GM08714 (cell line): ENCODE measurements around the gene MYMK.

Source experiments
- H3K4me3 ChIP-seq: fragments of 200-500 bp; sonication (Bioruptor generic); 2 replicates; pipeline ENCODE4 v1.5.1; 2014; ENCODE audit warnings: mild to moderate bottlenecking, low read length, inconsistent platforms
- ZNF274 ChIP-seq: IDR thresholded peaks from 2 replicates; pipeline ENCODE4 v1.6.1; 2012; ENCODE audit warnings: mild to moderate bottlenecking, low read depth, low read length

MYMK gene

DNA sequence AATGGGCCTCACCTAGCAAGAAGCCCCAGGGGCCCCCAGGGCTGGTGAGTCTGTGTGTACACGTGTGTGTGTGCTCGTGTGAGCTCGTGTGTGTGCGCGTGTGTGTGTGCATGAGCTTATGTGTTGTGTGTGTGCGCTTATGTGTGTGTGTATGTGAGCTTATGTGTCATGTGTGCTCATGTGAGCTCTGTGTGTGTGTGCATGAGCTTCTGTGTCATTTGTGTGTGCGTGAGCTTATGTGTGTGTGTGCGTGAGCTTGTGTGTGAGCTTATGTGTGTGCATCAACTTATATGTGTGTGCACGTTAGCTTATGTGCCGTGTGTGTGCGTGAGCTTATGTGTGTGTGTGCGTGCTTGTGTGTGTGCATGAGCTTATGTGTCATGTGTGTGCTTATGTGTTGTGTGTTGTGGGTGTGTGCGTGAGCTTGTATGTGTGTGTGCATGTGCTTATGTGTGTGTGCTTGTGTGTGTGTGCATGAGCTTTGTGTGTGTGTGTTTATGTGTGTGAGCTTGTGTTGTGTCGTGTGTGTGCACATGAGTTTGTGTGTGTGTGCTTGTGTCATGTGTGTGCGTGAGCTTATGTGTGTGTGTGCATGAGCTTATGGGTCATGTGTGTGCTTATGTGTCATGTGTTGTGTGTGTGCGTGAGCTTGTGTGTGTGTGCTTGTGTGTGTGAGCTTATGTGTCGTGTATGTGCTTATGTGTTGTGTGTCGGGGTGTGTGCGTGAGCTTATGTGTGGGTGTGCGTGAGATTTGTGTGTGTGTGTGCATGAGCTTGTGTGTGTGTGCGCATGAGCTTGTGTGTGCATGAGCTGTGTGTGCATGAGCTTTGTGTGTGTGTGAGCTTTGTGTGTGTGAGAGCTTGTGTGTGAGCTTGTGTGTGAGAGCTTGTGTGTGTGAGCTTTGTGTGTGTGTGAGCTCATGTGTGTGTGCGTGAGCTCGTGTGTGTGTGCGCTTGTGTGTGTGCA is 29.1 kb downstream of the MYMK start:
- TF ChIP-seq ZNF274, result no peak
- H3K4me3 ChIP-seq, result no peak overlapping the region

DNA sequence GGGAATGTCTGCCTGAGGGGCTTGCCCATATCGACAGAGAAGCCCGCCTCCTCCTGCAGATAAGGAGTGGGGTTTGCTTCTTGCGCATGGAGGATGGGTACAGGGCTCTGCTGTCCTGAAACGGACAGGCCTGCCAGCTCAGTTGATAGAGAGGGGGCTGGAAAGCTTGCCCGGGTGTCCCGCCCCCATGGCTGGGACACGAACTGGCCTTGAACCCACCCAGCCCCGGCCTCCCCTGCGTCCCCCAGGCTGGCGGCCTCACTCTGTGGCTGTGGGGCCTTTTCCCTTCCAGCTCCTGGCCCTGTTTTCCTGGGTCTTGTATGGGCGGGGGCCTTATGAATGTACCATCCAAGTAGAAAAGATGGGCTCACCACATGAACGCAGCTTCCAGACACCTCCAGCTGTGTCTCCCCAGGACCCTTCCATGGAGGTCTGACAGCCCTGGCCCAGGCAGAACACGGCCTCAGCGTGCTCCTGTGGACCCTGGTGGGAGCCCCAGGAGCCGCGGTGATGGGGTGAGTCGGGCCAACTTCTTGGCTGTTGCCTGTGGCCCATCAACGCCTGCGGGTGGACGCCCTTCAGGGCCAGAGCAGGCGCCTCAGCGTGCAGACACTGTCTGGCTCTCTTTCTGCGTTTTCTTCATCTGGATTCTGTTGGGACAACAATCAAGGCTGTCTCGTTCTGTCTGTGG is 30.0 kb downstream of the MYMK start:
- no peak overlapping the region for H3K4me3 ChIP-seq
- TF ChIP-seq ZNF274, result no peak

DNA sequence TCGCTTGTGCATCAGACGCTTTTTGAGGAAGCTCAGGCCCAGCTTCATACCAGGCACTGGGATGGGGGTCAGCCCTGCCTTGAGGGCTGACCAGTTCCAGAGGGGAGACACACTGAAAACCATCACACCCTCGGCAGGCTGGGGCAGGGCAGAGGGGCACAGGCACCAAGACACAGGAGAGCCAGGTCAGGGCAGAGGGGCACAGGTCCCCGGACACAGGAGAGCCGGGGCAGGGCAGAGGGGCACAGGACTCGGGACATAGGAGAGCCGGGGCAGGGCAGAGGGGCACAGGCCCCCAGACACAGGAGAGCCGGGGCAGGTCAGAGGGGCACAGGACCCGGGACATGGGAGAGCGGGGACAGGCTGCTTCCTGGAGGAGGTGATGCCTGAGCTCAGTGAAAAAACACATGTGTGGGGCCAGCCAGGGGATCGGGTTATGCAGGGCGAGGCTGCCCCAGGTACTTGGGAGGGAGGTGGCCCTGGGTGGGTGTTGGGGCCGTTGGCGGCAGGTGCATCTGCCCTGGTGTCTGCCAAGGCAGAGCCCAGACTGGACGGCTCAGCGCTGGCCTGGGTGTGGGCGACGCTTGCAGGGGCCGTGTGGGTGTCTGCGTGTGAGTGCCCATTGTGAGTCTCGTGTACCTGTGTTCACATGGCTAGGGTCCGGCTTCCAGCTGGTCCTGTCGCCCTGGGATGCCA is 30.8 kb downstream of the MYMK start:
- no peak for TF ChIP-seq ZNF274
- H3K4me3 ChIP-seq, result no peak overlapping the region

DNA sequence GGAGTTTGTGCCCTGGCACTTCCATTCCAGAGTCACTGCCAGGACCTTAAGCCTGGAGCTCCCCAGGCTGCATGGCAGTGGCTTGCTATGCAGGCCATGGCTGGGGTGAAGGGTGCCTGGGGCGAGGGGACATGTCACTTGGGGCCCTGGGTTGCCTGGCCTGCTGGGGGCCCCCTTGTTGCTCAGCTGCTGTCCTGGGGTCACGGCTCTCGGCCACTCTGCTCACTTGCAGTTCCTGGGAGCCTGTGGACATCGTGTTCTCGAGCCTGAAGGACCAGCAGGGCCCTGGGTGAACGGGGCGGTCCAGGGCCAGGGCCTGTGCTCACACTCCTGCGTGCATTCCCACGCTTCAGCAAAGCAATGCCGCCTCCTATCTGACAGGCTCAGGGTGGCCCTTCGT is 31.3 kb downstream of the MYMK start:
- no peak overlapping the region for H3K4me3 ChIP-seq
- no peak for TF ChIP-seq ZNF274

DNA sequence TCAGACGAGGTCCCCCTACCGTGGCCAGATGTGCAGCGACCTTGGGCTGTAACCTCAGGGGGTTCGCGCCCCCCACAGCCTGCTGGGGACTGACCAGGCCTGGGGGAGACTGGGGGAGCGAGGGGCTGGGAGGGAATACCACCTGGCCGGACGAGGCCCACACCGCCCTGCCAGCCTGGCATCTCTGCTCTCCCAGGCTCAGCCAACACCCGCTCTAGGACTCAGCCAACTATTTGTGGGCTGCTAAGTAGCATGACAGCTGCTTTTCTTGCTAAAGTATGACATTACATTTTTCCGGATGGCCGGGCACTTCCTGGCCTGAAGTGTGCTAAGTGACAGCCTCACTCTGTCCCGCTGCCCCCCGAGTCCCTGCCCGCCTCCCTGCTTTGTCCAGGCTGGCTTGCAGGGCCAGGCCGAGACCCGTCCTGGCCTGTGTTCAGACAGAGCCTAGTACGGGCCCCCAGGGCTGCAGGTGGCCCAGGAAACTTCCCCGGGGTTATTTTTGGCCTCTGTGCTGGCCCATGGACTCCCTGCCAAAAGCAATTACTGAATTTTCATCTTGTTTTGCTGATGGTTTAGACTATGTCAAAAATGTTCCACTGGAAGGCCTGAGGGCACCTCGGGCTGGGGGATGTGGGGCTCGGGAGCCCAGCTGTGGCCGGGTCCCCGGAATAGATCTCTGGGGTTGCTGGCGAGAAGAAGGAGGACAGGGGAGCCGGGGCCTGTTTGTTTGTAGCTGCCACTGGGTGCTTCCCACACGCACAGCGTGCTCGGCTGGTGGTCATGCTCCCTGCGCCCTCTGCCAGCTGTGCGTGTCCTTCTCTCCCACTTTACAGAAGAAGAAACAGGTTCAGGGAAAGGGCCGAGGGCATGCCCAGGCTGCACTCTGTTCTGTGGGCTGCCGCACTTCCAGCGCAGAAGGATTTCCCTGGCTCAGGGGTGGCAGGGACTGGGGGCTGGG is 32.4 kb downstream of the MYMK start:
- no peak for TF ChIP-seq ZNF274
- no peak overlapping the region for H3K4me3 ChIP-seq

DNA sequence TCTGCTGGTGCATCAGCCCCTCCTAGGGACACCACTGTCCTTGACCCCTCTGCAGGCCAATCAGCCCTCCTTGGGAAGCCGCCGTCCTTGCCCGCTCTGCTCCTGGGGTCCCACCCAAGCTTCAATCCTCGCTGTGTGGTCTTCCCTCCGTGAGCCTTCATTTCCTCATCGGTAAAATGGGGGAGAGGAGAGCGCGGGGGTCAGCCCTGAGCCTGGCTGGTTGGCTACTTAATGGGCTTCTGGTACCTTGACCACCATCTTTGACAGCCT is 33.2 kb downstream of the MYMK start:
- no peak for TF ChIP-seq ZNF274
- no peak overlapping the region for H3K4me3 ChIP-seq

DNA sequence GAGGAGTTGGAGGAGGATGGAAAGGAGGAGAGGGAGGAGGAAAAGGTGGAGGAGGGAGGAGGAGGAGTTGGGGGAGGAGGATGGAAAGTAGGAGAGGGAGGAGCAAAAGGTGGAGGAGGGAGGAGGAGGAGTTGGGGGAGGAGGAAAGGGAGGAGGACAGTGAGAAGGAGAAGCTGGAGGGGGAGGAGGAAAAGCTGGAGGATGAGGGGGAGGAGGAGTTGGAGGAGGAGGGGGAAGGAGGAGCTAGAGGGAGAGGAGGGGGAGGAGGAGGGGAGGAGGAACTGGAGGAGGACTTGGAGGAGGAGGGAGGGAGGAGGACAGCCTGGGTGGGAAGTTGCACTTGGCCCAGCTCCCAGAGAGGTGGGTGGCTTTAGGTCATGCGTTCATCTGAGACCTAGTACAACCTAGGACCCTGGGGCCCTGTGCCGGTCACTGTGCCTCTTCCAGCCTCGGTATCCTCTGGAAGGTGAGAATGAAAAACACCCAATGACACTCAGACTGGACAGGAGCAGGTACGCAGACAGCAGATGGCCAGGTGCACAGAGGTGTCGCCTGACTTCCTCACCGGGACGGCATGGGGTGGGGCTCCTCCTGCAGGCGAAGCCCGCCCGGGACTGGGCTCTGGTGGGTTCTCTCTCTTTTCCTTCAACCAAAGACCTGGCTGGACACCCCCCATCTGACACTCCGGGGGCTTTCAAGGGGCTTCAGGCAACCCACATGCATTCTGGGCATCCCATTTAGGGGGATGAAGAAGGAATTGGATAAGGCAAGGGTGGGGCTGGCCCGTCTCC is 33.7 kb downstream of the MYMK start:
- no peak overlapping the region for H3K4me3 ChIP-seq
- TF ChIP-seq ZNF274, result no peak

DNA sequence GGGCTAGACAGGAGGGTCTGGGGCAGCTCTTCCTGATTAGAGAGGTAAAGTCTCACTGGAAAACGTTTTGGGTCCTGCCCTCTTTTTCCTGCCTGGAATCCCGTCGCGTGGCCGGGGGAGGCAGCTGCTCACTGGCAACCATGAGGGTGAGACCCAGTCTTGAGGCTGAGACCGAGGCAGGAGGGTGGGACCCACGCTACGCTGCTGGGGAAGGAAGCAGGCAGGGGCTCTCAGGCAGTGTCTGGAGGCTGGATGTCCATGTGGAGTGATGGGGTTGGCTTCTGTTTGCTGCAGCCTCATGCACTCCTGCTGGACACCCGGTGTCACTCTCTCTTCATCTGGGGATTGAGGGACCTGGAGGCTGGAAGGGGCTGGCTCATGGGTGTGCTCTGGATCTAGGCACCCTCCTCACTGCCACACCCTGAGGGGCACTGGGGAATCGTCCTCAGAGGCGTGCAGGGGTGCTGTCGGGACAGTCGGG is 34.5 kb downstream of the MYMK start:
- TF ChIP-seq ZNF274, result no peak
- no peak overlapping the region for H3K4me3 ChIP-seq

DNA sequence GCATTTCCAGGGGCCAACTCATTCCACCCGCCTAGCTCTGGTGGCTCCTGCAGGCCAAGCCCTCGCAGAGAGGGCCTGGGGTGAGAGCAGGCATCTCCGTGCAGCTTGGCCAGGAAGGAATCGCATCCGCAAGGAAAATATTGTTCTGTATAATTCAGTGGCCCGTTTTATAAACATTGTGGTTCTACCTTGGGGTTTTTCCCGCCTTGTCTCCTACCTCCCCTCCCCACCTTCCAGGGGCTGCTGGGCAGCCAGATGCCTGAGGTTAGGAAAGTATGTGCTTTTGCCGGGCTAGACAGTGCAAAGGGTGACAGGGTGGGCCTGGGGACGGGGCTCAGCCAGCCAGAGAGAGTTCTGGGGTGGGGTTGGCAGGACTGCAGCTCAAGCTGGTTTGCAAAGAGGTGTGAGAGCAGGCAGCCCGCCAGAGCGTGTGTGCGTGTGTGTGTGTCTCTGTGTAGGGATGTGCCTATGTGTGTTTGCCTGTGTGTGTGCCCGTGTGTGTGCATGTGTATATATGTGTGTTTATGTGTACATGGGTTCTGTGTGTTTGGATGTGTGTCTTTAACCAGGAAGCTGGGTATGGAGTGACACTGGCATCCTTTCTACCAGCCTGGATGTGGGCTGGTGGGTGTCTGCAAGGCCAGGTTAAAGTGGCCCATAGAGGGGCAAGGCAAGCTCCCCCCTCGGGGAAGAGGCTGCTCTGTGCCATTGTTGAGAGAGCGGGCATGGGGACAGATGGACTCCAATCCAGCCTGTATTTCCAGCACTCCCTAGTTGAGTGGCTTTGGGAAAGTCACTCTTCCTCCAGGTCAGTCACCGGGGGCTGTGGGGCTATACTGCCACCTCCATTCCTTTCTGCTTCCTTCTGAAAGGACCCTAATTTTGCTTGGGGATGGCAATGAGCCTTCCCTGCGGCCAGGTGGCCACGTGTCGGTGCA is 35.2 kb downstream of the MYMK start:
- H3K4me3 ChIP-seq, result no peak overlapping the region
- no peak for TF ChIP-seq ZNF274

DNA sequence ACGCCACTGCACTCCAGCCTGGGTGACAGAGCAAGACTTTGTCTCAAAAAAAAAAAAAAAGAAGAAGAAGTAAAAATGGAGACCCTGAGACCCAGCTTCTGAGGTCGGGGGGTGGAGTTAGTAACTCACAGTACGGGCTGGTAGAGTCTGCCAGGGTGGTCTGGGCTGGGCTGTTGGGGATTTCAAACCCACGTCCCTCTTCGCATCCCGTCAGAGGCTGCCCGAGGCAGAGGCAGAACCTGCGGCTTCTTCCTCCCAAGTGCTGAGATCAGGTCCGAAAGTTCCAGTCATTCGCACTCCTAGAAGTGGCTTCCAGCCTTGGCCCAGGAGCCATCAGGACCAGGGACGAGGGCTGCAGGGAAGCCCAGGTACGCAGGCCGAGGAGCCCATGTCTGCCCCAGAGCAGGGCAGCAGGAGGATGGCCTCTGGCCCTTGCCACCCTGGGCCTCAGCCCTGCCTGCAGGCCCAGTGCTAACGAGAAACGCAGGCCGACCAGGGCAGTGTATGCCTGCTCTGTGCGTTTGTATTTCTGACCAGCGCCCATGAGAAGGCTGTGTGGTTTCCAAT is 36.0 kb downstream of the MYMK start:
- TF ChIP-seq ZNF274, result no peak
- no peak overlapping the region for H3K4me3 ChIP-seq

DNA sequence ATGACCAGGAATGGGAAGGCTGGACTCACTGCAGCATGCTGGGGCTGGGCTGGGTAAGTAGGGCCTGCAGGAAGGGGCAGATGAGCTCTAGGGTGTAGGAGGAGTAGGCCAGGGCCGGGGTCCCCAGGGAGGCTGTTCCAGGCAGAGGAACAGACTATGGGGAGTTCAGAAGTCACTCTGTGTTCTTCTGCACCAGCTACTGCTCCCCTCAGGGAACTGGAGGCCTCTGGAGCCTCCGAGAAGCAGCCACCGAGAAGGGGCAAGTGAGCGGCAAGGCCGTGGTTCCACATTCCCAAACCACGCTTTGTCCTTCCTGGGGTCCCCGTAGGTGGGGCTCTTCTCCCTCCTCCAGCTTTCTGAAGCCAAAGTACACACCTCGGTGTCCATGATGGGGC is 37.4 kb downstream of the MYMK start:
- TF ChIP-seq ZNF274, result no peak

DNA sequence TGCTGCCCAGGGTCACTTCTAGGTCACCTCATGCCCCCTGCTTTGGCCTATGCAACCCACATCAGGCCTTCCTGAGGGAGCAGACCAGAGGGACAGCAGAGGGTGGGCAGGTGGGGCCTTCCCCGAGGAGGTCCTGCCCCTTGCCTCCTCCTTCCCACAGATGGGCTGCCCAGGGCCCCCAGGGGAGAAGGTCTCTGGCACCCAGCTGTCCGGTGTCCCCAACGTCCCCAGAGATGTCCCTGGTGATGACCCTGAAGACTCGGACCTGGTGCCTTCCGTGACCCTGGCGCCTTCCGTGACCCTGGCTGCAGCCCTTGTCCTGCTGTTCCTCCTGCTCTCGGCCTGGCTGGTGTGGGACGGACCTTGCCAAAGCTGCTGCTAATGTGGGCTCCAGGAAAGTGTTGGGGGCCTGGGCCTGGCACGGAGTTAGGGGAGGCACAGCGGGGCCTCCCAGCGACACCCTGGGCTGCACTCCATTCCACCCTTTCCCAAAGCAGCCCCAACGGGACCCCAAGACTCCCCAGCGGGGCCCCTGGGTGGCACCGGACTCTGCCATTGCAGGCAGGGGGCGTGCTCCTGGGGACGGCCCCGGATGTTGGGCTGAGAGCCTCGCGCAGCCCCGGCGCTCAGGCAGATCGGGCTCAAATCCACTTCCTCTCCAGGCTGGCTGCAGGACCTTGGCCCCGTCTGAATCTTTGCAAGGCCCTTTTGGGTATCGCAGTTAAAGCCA is 39.1 kb downstream of the MYMK start:
- TF ChIP-seq ZNF274, result no peak
- no peak overlapping the region; the same call in 1 of the 2 replicates for H3K4me3 ChIP-seq

More for the DNA sequence above, 37.4 kb downstream of the MYMK start:
- no peak overlapping the region for H3K4me3 ChIP-seq
